Tibial artery (tissue), 4 donors: ENCODE data around the gene PKN2.

Experiments used
- DNase-seq, 2 donors: peaks; one replicate each; pipeline ENCODE4 v3.0.0-alpha.2; 2019
- H3K27ac ChIP-seq, 2 donors: fragments of 200-600 bp; sonication (generic) in 1 of 2; 1 replicate in 1 of 2; 2 replicates in 1 of 2; pipeline ENCODE4 v1.5.1; 2018 to 2019; ENCODE audit warnings: mild to moderate bottlenecking in 1 of 2
- H3K27me3 ChIP-seq, 2 donors: fragments of 200-600 bp; sonication (generic) in 1 of 2; one replicate each; pipeline versions ENCODE4 v1.5.1 to v1.6.0; 2016 to 2019
- H3K36me3 ChIP-seq, 3 donors: fragments of 200-600 bp; sonication (generic) in 2 of 3; one replicate each; pipeline ENCODE4 v1.5.1; 2016 to 2019; ENCODE audit warnings: mild to moderate bottlenecking in 2 of 3
- H3K4me1 ChIP-seq, 4 donors: fragments of 200-600 bp; sonication (generic) in 2 of 4; 1 replicate in 3 of 4; 2 replicates in 1 of 4; pipeline ENCODE4 v1.5.1; 2016 to 2019
- H3K4me3 ChIP-seq, 2 donors: fragments of 200-600 bp; sonication (generic) in 1 of 2; 1 replicate in 1 of 2; 2 replicates in 1 of 2; pipeline ENCODE4 v1.5.1; 2018 to 2019; ENCODE audit warnings: mild to moderate bottlenecking in 2 of 2
- H3K9me3 ChIP-seq, 3 donors: fragments of 200-600 bp; sonication (generic) in 1 of 3; one replicate each; pipeline ENCODE4 v1.5.1; 2016 to 2019
- CTCF ChIP-seq, 2 experiments: fragments of 200-600 bp in 1 of 2; fragments of 450-650 bp in 1 of 2; IDR thresholded peaks; one replicate each; pipeline ENCODE4 v1.5.1; 2017 to 2019; ENCODE audit warnings: antibody characterized with exemption in 2 of 2, mild to moderate bottlenecking in 1 of 2, moderate library complexity in 1 of 2
- intact Hi-C: fragments of 100-400 bp; cut with DNase I; formaldehyde crosslinking; loops from one replicate; pipeline ENCODE4 v1.15.0; 2023; ENCODE audit warnings: low total_unique reads

Gene PKN2

GRCh38 chr1:88753506-88753905 lies 69.4 kb downstream of the PKN2 start:
- Histone ChIP-seq H3K27me3 (no peaks in the 10 kb centered on the region), H3K9me3 (no peaks in the 10 kb centered on the region), H3K36me3 (peaks cover 0 to 4% (median 0%) of the 10 kb centered on the region in 3 donors), H3K4me3 (no peak overlapping the region), H3K27ac (no peak overlapping the region), H3K4me1 (no peaks in the 10 kb centered on the region)
- no peak for DNase-seq
- intact Hi-C loops, result no loop called here
- no peak for TF ChIP-seq CTCF (IDR thresholded peaks at IDR 0.05)

DNA sequence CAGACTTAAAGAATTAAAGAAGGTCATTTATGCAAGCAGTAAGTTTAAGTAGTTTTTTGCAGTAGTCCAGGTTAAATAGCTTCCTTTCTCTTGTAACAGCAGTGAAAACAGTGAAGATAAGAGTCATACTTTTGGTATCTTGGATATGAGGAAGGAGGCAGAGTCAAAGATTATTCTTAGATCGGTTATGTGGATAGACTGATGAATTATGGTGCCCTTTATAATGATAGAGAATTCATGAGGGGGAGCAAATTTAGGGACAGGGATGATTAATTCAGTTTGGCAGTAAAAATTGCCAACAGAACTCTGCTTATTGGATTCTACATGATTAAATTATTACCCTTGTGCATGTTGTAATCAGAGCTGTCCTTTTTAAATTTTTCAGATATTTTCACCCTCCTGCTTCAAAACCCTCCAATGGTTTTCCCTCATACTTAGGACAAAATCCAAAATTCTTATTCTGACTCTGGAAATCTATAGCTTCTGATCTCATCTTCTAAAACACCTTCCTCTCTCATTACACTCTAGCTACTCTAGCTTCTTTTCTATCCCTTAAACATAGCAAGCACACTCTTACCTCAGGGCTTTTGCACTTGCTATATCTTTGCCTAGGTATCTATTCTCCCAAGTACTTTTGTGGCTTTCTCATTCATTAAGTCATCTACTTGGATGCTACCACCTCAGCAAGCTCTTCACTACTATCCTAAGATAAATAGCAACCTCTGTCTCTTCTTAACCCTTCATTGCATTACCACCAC lies 79.8 kb downstream of the PKN2 start:
- Histone ChIP-seq H3K4me3 (no peak overlapping the region), H3K27ac (no peak overlapping the region), H3K9me3 (no peaks in the 10 kb centered on the region), H3K4me1 (peaks cover 0 to 35% (median 6%) of the 10 kb centered on the region in 4 donors), H3K27me3 (no peaks in the 10 kb centered on the region), H3K36me3 (peaks cover 0 to 3% (median 3%) of the 10 kb centered on the region in 3 donors)
- intact Hi-C loops, result no loop called here
- TF ChIP-seq CTCF (IDR thresholded peaks at IDR 0.05), result no peak
- DNase-seq, result no peak

GRCh38 chr1:88768187-88768586 lies 84.1 kb downstream of the PKN2 start:
- Histone ChIP-seq H3K4me1 (peaks cover 0 to 19% (median 6%) of the 10 kb centered on the region in 4 donors), H3K36me3 (peaks cover 8 to 20% (median 13%) of the 10 kb centered on the region in 3 donors), H3K9me3 (no peaks in the 10 kb centered on the region), H3K27me3 (no peaks in the 10 kb centered on the region), H3K27ac (no peak overlapping the region), H3K4me3 (no peak overlapping the region)
- DNase-seq, result no peak
- no peak for TF ChIP-seq CTCF (IDR thresholded peaks at IDR 0.05)
- intact Hi-C loops, result no loop called here

DNA sequence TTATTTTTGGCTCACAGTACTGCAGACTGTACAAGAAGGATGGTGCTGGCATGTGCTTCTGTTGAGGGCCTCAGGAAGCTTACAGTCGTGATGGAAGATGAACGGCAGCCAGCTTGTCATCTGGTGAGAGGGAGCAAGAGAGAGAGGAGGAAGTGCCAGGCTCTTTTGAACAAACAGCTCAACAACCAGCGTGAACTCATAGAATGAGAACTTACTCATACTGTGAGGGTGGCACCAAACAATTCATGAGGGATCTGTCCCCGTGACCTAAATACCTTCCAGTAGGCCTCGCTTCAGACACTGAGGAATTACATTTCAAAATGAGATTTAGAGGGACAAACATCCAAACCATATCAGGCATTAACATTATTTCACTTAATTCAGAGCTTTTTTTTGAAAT lies 84.7 kb downstream of the PKN2 start:
- TF ChIP-seq CTCF (IDR thresholded peaks at IDR 0.05), result no peak
- Histone ChIP-seq H3K4me3 (no peak overlapping the region), H3K36me3 (peaks cover 14 to 20% (median 19%) of the 10 kb centered on the region in 3 donors), H3K27ac (no peak overlapping the region), H3K4me1 (peaks cover 0 to 12% (median 4%) of the 10 kb centered on the region in 4 donors), H3K27me3 (no peaks in the 10 kb centered on the region), H3K9me3 (no peaks in the 10 kb centered on the region)
- intact Hi-C loops, result no loop called here
- DNase-seq, result no peak

DNA sequence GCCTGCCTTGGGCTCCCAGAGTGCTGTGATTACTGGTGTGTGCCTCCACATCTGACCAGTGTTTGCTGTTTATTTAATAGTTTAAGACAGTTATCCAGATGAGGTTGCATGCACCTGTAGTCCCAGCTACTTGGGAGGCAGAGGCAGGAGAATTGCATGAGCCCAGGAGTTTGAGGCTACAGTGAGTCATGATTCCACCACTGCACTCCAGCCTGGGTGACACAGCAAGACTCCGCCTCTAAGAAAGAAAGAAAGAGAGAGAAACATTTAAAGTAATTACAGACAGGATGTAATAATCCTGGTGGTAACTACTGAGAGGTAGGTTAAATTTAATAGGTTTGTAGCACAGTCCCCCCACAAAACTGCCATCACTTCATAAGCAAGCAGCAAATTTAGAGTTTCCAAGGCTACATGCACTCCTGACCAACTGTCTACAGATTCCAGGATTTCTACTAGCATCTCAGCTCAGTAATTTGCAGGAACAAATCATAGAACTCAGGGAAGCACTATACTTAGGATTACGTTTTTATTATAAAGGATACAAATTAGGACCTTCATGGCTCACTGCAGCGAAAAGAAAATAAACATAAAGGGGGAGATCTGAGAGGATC lies 89.6 kb downstream of the PKN2 start:
- intact Hi-C loops, result no loop called here
- Histone ChIP-seq H3K27me3 (no peaks in the 10 kb centered on the region), H3K4me3 (no peak overlapping the region), H3K27ac (no peak overlapping the region), H3K9me3 (no peaks in the 10 kb centered on the region), H3K4me1 (peaks cover 0 to 5% (median 0%) of the 10 kb centered on the region in 4 donors), H3K36me3 (peaks cover 33 to 53% (median 39%) of the 10 kb centered on the region in 3 donors)
- no peak for DNase-seq
- no peak for TF ChIP-seq CTCF (IDR thresholded peaks at IDR 0.05)
